ENCODE results near the gene ARTN.

DNA sequence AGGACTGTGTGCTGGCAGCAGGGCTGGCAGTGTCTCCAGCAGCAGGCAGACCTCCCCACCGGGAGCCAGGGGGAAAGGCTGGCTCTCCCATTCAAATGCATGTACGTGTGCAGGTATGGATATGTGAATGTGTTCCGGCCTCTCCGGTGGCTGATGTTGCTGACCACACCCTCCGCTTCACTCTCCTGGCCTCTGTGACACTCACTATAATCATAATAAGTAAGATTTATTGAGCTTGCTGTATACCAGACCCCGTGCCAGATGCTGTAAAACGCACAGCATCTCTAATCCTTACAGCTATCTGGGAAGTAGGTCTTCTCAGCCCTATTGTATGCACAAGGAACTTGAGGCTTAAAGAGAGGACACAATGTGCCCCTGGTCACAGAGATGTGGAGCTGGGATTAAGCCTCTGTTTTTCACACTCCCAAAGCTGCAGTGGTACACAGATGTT lies 20.5 kb upstream of the ARTN start:
- TF ChIP-seq, protein P1, sequence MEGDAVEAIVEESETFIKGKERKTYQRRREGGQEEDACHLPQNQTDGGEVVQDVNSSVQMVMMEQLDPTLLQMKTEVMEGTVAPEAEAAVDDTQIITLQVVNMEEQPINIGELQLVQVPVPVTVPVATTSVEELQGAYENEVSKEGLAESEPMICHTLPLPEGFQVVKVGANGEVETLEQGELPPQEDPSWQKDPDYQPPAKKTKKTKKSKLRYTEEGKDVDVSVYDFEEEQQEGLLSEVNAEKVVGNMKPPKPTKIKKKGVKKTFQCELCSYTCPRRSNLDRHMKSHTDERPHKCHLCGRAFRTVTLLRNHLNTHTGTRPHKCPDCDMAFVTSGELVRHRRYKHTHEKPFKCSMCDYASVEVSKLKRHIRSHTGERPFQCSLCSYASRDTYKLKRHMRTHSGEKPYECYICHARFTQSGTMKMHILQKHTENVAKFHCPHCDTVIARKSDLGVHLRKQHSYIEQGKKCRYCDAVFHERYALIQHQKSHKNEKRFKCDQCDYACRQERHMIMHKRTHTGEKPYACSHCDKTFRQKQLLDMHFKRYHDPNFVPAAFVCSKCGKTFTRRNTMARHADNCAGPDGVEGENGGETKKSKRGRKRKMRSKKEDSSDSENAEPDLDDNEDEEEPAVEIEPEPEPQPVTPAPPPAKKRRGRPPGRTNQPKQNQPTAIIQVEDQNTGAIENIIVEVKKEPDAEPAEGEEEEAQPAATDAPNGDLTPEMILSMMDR (conservative IDR thresholded peaks at IDR 0.05 in 1 of 2, IDR thresholded peaks at IDR 0.05 in 1 of 2; ENCODE audit: extremely low read depth in 1 of 2, insufficient read depth in 1 of 2, low read depth in 1 of 2, low read length in 2 of 2), result no peak
- TF ChIP-seq EZH2 (IDR thresholded peaks at IDR 0.05; ENCODE audit: borderline replicate concordance, low read length), result no peak
